Glutamatergic neuron (in vitro differentiated cells): ENCODE data around the gene MYO1B. TPM values are rescaled to one million over a fixed set of nuclear protein-coding genes. Genes with fewer than 3 reads are reported as not detected.

ENCODE experiments used
- DNase-seq: peaks from one replicate; pipeline ENCODE4 v3.0.0; 2022
- H3K27ac Mint-ChIP-seq: one replicate; pipeline ENCODE4 v1.8.0; 2020; ENCODE audit warnings: mild to moderate bottlenecking, mixed read lengths, inconsistent platforms; ENCODE audit not compliant: unreplicated experiment
- H3K27me3 Mint-ChIP-seq: one replicate; pipeline ENCODE4 v1.8.0; 2020; ENCODE audit warnings: mild to moderate bottlenecking, moderate library complexity, mixed read lengths, inconsistent platforms; ENCODE audit not compliant: unreplicated experiment
- H3K36me3 Mint-ChIP-seq: one replicate; pipeline ENCODE4 v1.8.0; 2020; ENCODE audit warnings: mild to moderate bottlenecking, mixed read lengths, inconsistent platforms; ENCODE audit not compliant: unreplicated experiment
- H3K4me1 Mint-ChIP-seq: one replicate; pipeline ENCODE4 v1.8.0; 2020; ENCODE audit warnings: mild to moderate bottlenecking, low read depth, mixed read lengths, inconsistent platforms; ENCODE audit not compliant: unreplicated experiment
- H3K4me3 Mint-ChIP-seq: one replicate; pipeline ENCODE4 v1.8.0; 2020; ENCODE audit warnings: mild to moderate bottlenecking, mixed read lengths, inconsistent platforms; ENCODE audit not compliant: unreplicated experiment
- H3K9me3 Mint-ChIP-seq: one replicate; pipeline ENCODE4 v1.8.0; 2020; ENCODE audit warnings: mild to moderate bottlenecking, moderate library complexity, mixed read lengths, inconsistent platforms; ENCODE audit not compliant: unreplicated experiment
- total RNA-seq: library from RNA; stranded (reverse); fragmentation: NEBNext Ultra II Directional; extraction: Animal tissue kit (Norgen Biotek cat#: 25700); gene quantifications from one replicate; pipeline ENCODE4 v1.2.1, GENCODE V29; 2021; ENCODE audit not compliant: unreplicated experiment
- TF ChIP-seq, protein P1 (sequence below): fragments of 200-600 bp; sonication (generic); IDR thresholded peaks from one replicate; pipeline ENCODE4 v1.5.0; 2021; ENCODE audit not compliant: partially characterized antibody, unreplicated experiment

The MYO1B gene
- total RNA-seq, 1 donor from 2014 or later: 129 TPM

DNA sequence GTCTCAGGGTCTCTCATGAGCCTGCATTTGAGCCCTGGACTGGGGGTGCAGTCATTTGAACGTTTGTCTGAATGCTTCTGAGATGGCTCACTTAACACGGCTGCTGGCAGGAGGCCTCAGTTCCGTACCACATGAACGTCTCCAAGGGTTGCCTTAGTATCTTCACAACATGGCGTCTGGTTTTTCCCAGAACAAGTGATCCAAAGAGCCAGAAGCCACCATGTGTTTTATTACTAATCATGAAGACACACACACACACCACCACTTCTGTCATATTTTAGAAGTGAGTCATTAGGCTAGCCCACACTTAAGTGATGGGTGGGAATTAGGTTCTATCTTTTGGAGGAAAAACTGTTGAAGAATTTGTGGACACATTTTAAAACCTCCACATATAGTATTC is 15.0 kb upstream of the MYO1B start:
- Mint-ChIP-seq H3K4me3 (no peak overlapping the region), H3K27me3 (no peaks in the 10 kb centered on the region), H3K4me1 (peaks cover 43% of the 10 kb centered on the region), H3K27ac (no peak overlapping the region), H3K36me3 (no peaks in the 10 kb centered on the region), H3K9me3 (no peaks in the 10 kb centered on the region)
- no peak for DNase-seq
- TF ChIP-seq, protein P1, sequence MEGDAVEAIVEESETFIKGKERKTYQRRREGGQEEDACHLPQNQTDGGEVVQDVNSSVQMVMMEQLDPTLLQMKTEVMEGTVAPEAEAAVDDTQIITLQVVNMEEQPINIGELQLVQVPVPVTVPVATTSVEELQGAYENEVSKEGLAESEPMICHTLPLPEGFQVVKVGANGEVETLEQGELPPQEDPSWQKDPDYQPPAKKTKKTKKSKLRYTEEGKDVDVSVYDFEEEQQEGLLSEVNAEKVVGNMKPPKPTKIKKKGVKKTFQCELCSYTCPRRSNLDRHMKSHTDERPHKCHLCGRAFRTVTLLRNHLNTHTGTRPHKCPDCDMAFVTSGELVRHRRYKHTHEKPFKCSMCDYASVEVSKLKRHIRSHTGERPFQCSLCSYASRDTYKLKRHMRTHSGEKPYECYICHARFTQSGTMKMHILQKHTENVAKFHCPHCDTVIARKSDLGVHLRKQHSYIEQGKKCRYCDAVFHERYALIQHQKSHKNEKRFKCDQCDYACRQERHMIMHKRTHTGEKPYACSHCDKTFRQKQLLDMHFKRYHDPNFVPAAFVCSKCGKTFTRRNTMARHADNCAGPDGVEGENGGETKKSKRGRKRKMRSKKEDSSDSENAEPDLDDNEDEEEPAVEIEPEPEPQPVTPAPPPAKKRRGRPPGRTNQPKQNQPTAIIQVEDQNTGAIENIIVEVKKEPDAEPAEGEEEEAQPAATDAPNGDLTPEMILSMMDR: no peak

DNA sequence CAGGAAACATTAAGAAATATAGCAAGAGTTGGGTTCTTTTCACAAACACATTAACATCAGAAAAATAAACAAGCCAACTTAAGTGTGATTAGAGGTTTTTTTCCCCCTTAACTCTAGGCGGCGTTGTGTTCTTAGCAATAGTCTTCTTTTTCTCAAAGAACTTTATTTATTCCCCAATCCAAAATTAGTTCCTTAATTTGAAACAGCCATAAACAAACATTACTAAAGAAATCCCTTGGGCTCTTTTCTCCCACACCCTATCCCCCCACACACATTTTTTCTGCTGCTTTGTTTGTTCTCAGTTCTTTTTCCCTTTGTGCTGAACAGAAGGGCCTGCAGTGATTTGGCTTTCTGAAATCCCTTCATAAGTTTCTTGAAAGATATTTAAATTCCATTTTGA is 13.2 kb upstream of the MYO1B start:
- H3K27me3 Mint-ChIP-seq: no peaks in the 10 kb centered on the region
- DNase-seq: no peak
- no peaks in the 10 kb centered on the region for H3K36me3 Mint-ChIP-seq
- H3K27ac Mint-ChIP-seq: no peak overlapping the region
- peaks cover 36% of the 10 kb centered on the region for H3K4me1 Mint-ChIP-seq
- H3K9me3 Mint-ChIP-seq: no peaks in the 10 kb centered on the region
- TF ChIP-seq, protein P1: peak; percentile 14
- no peak overlapping the region for H3K4me3 Mint-ChIP-seq

DNA sequence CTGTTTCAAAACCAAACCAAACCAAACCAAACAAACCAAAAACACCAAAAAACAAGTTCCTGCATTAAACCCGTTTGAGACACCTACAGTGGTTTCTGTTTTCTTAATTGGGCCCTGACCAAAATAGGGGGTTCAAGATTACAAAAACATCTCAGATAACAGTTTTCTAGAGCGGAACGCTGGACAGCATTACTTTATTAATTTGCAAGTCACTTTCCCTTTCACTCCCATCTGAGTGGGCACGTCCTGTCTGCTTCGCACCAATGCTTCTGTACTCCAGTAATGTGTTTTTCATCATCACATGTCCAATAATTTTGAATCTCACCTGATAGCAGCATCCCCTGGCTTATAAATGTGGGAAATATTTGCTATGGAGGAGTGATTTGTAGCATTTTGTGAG is 11.7 kb upstream of the MYO1B start:
- Mint-ChIP-seq H3K27ac (no peak overlapping the region), H3K36me3 (peaks cover 3% of the 10 kb centered on the region), H3K27me3 (peaks cover 2% of the 10 kb centered on the region), H3K4me1 (peaks cover 27% of the 10 kb centered on the region), H3K9me3 (peaks cover 2% of the 10 kb centered on the region), H3K4me3 (no peak overlapping the region)
- DNase-seq: no peak
- TF ChIP-seq, protein P1: no peak

DNA sequence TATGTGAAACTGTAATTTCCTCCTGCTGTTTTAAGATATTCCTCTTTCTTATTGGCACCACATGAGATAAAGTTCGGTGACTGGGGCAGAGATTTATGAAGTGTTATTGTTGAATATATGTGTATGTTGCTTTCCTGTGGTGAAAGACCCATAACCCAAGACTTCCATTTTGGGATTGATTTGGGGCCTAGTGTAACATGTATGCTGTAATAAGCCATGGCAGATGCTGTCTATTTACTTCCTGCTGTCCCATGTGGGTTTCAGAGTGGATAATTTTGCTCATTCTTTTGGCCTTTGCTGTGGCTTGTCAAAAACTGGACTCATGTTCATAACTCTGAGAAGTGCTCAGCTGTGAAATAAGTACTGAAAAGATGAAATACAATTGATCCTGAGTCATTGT is 10.8 kb upstream of the MYO1B start:
- Mint-ChIP-seq H3K4me1 (peaks cover 21% of the 10 kb centered on the region), H3K36me3 (peaks cover 3% of the 10 kb centered on the region), H3K9me3 (peaks cover 2% of the 10 kb centered on the region), H3K27me3 (peaks cover 2% of the 10 kb centered on the region), H3K27ac (no peak overlapping the region), H3K4me3 (no peak overlapping the region)
- TF ChIP-seq, protein P1: no peak
- DNase-seq: no peak

DNA sequence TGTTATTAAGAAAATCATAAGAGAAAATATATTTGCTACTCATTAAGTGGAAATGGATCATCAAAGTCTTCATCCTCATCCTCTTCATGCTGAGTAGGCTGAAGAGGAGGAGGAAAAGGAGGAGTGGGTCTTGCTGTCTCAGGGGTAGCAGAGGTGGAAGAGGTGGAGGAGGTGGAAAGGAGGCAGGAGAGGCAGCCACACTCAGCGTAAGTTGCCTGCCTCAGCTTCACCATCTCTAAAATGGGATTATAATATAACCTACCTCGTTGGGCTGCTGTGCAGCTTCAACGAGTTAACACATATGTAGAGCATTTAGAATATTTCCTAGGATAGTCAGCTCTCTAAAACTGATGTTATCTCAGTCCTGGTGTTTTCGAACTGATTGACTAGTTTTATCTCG is 4.3 kb upstream of the MYO1B start:
- Mint-ChIP-seq H3K36me3 (peaks cover 3% of the 10 kb centered on the region), H3K4me1 (no peaks in the 10 kb centered on the region), H3K27ac (no peak overlapping the region), H3K9me3 (peaks cover 6% of the 10 kb centered on the region), H3K27me3 (peaks cover 8% of the 10 kb centered on the region), H3K4me3 (no peak overlapping the region)
- no peak for DNase-seq
- TF ChIP-seq, protein P1: no peak
